Ureter (tissue), 1 donor: ENCODE results near the gene NADSYN1. TPM values are rescaled to one million over a fixed set of nuclear protein-coding genes. Genes with fewer than 3 reads are reported as not detected.

Source experiments
- DNase-seq: peaks from one replicate; pipeline ENCODE4 v3.0.0-alpha.2; 2020; ENCODE audit warnings: low spot score
- total RNA-seq: library from RNA; stranded (reverse); gene quantifications from one replicate; pipeline ENCODE4 v1.2.4, GENCODE V29; 2023
- donor health status: DM: yes; HTN: yes; CAD: no.

The NADSYN1 gene
- total RNA-seq, 1 donor from 2014 or later: 262 TPM

DNA sequence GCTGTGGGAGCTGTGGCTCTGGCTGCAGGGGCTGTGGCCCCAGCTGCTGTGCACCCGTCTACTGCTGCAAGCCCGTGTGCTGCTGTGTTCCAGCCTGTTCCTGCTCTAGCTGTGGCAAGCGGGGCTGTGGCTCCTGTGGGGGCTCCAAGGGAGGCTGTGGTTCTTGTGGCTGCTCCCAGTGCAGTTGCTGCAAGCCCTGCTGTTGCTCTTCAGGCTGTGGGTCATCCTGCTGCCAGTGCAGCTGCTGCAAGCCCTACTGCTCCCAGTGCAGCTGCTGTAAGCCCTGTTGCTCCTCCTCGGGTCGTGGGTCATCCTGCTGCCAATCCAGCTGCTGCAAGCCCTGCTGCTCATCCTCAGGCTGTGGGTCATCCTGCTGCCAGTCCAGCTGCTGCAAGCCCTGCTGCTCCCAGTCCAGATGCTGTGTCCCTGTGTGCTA is 95.7 kb downstream of the NADSYN1 start:
- DNase-seq: no peak

Other genes starting within 250 kb of the NADSYN1 start
- 77.1 TPM for gene SHANK2, start 200.6 kb upstream of the NADSYN1 start, total RNA-seq
- 60.9 TPM for gene DHCR7, start 4.8 kb upstream of the NADSYN1 start, total RNA-seq
- 5.8 TPM for gene KRTAP5-7, start 74.1 kb downstream of the NADSYN1 start, total RNA-seq
- gene KRTAP5-8, start 84.8 kb downstream of the NADSYN1 start, total RNA-seq: 5.0 TPM
- 10.3 TPM for gene KRTAP5-9, start 95.2 kb downstream of the NADSYN1 start, total RNA-seq
- gene KRTAP5-10, start 112.4 kb downstream of the NADSYN1 start, total RNA-seq: 2.9 TPM
- gene KRTAP5-11, start 129.7 kb downstream of the NADSYN1 start, total RNA-seq: not detected